Measurements from ENCODE around the gene ESX1.
"Not testable (repeated sequence)": the region's sequence is repeated elsewhere in the genome, so short reads cannot be mapped to it uniquely, and the experiment has no call there.

The ESX1 gene

DNA sequence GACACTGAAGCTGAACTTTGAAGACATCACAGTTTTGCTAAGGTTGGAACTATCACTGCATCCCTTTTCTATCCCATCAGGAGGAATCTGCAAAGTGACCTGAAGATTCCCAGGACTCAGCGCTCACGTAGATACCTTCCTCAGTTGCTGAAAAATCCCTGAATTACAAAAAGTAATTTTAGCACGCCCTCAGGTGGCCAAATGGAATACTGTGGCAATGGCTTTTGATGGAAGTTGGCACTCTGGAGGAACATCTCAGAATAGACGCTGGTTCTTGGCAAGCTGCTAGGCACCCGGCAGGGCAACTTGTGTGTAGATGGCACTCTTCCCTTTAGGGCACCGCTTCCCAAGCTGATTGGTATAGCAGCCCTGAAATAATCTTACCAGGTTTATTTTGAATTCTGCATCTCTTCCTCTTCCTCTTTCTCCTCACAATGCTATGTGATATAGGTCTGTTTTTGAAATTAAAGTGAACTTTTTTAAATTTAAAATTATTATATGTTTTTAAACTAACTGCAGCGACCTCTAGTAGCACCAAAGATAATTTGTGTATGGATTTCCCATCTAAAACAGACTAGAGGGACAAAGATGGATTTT, 16.3 kb upstream of the ESX1 start:
- DNase-seq (ENCODE audit: insufficient read length, low spot score) (no peak), FAIRE-seq (peak; percentile 26)
- TF ChIP-seq POLR2AphosphoS5 (IDR thresholded peaks at IDR 0.05; ENCODE audit: low read depth, low read length) (no peak), POU2F2 (IDR thresholded peaks at IDR 0.05; ENCODE audit: low read depth, low read length) (no peak), SPI1 (IDR thresholded peaks at IDR 0.05; ENCODE audit: low read depth, low read length) (no peak), POLR2A (IDR thresholded peaks at IDR 0.05; ENCODE audit: low read depth, low read length) (no peak), TAF1 (IDR thresholded peaks at IDR 0.05; ENCODE audit: low read depth, low read length) (no peak), PAX5 (IDR thresholded peaks at IDR 0.05; ENCODE audit: insufficient read depth, low read length, severe bottlenecking) (no peak)

DNA sequence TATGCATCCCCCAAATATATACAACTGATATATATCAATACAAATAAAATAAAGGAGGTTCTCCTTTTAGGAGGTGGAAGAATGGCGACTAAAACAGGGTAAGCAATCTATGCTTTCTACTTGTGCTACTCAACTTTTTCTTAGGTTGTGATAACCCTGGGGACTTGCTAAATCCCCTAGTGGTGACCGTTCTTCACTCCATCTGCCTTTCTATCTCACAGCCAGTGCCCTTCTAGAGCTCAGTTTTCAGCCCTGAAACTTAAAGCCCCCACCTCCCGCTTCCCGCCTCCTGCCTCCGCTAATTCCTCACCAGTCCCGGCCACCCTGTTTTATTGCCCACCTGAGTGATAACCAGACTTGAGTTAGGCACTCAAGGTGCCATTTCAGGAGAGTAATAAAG, 15.5 kb upstream of the ESX1 start:
- FAIRE-seq (no peak), DNase-seq (ENCODE audit: insufficient read length, low spot score) (no peak)
- no peak for TF ChIP-seq PAX5 (IDR thresholded peaks at IDR 0.05; ENCODE audit: insufficient read depth, low read length, severe bottlenecking)
- TF ChIP-seq POLR2A (IDR thresholded peaks at IDR 0.05; ENCODE audit: low read depth, low read length), result no peak
- no peak for TF ChIP-seq SPI1 (IDR thresholded peaks at IDR 0.05; ENCODE audit: low read depth, low read length)
- TF ChIP-seq TAF1 (IDR thresholded peaks at IDR 0.05; ENCODE audit: low read depth, low read length), result no peak
- no peak for TF ChIP-seq POU2F2 (IDR thresholded peaks at IDR 0.05; ENCODE audit: low read depth, low read length)
- no peak for TF ChIP-seq POLR2AphosphoS5 (IDR thresholded peaks at IDR 0.05; ENCODE audit: low read depth, low read length)

- no peak for TF ChIP-seq PAX5 (IDR thresholded peaks at IDR 0.05; ENCODE audit: insufficient read depth, low read length, severe bottlenecking)
- no peak for TF ChIP-seq POLR2AphosphoS5 (IDR thresholded peaks at IDR 0.05; ENCODE audit: low read depth, low read length)
- no peak for TF ChIP-seq POLR2A (IDR thresholded peaks at IDR 0.05; ENCODE audit: low read depth, low read length)
- TF ChIP-seq TAF1 (IDR thresholded peaks at IDR 0.05; ENCODE audit: low read depth, low read length), result no peak
- FAIRE-seq, result no peak
- DNase-seq (ENCODE audit: insufficient read length, low spot score), result no peak
Measured at GRCh38 chrX:104255465-104255864, 732 bp upstream of the ESX1 start.

GRCh38 chrX:104253567-104254441, 929 bp downstream of the ESX1 start:
- TF ChIP-seq POLR2AphosphoS5 (IDR thresholded peaks at IDR 0.05; ENCODE audit: low read depth, low read length) (no peak), PAX5 (IDR thresholded peaks at IDR 0.05; ENCODE audit: insufficient read depth, low read length, severe bottlenecking) (no peak), SPI1 (IDR thresholded peaks at IDR 0.05; ENCODE audit: low read depth, low read length) (no peak), POLR2A (IDR thresholded peaks at IDR 0.05; ENCODE audit: low read depth, low read length) (no peak), POU2F2 (IDR thresholded peaks at IDR 0.05; ENCODE audit: low read depth, low read length) (no peak), TAF1 (IDR thresholded peaks at IDR 0.05; ENCODE audit: low read depth, low read length) (no peak)
- DNase-seq (ENCODE audit: insufficient read length, low spot score), result no peak
- no peak for FAIRE-seq

DNA sequence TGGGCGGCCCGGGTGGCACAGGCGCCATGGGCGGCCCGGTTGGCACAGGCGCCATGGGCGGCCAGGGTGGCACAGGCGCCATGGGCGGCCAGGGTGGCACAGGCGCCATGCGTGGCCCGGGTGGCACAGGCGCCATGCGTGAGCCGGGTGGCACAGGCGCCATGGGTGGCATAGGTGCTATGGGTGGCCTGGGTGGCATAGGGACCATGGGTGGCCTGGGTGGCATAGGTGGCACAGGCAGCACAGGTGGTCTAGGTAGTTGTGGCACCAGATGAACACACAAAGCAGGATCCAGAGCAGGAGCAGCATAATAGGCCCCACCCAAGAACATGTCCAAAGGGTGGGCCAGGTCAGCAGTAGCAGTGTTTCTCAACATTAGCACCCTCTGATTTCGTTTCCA, 4.3 kb downstream of the ESX1 start:
- DNase-seq (ENCODE audit: insufficient read length, low spot score) (no peak), FAIRE-seq (no peak)
- TF ChIP-seq SPI1 (IDR thresholded peaks at IDR 0.05; ENCODE audit: low read depth, low read length) (no peak), POLR2AphosphoS5 (IDR thresholded peaks at IDR 0.05; ENCODE audit: low read depth, low read length) (no peak), POU2F2 (IDR thresholded peaks at IDR 0.05; ENCODE audit: low read depth, low read length) (no peak), POLR2A (IDR thresholded peaks at IDR 0.05; ENCODE audit: low read depth, low read length) (no peak), PAX5 (IDR thresholded peaks at IDR 0.05; ENCODE audit: insufficient read depth, low read length, severe bottlenecking) (no peak), TAF1 (IDR thresholded peaks at IDR 0.05; ENCODE audit: low read depth, low read length) (no peak)

GRCh38 chrX:104230060-104230459, 24.7 kb downstream of the ESX1 start:
- not testable (repeated sequence) for DNase-seq (ENCODE audit: insufficient read length, low spot score); FAIRE-seq

DNA sequence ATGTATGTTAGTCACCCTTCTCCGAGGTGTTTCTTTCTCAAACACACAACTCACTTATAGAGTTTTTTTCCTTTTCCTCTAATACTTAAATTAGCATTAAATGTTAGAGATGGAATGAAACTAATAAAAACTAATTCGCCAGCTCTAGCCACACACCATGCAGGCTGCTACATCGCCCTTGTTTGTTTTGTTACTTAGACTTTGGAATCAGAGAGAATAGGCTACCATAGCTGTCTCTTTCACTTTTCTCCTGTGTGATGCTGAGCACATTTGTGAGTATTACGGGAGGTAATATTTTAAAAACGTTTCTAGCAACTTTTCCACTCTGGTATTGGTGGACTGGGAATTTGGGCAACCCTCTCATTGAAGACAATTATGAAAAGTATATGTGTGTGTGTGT, 43.5 kb downstream of the ESX1 start:
- DNase-seq (ENCODE audit: insufficient read length, low spot score) (no peak), FAIRE-seq (no peak)

GRCh38 chrX:104205548-104205947, 49.2 kb downstream of the ESX1 start:
- FAIRE-seq, result no peak
- DNase-seq (ENCODE audit: insufficient read length, low spot score), result no peak
- no peak for TF ChIP-seq POLR2AphosphoS5 (IDR thresholded peaks at IDR 0.05; ENCODE audit: low read depth, low read length)
- TF ChIP-seq TAF1 (IDR thresholded peaks at IDR 0.05; ENCODE audit: low read depth, low read length), result no peak
- no peak for TF ChIP-seq POU2F2 (IDR thresholded peaks at IDR 0.05; ENCODE audit: low read depth, low read length)
- TF ChIP-seq POLR2A (IDR thresholded peaks at IDR 0.05; ENCODE audit: low read depth, low read length), result no peak
- no peak for TF ChIP-seq PAX5 (IDR thresholded peaks at IDR 0.05; ENCODE audit: insufficient read depth, low read length, severe bottlenecking)
- no peak for TF ChIP-seq SPI1 (IDR thresholded peaks at IDR 0.05; ENCODE audit: low read depth, low read length)

More for the DNA sequence above, 43.5 kb downstream of the ESX1 start:
- no peak for TF ChIP-seq POU2F2 (IDR thresholded peaks at IDR 0.05; ENCODE audit: low read depth, low read length)
- no peak for TF ChIP-seq SPI1 (IDR thresholded peaks at IDR 0.05; ENCODE audit: low read depth, low read length)
- no peak for TF ChIP-seq POLR2A (IDR thresholded peaks at IDR 0.05; ENCODE audit: low read depth, low read length)
- TF ChIP-seq POLR2AphosphoS5 (IDR thresholded peaks at IDR 0.05; ENCODE audit: low read depth, low read length), result no peak
- TF ChIP-seq TAF1 (IDR thresholded peaks at IDR 0.05; ENCODE audit: low read depth, low read length), result no peak
